K562 (cell line): Measurements from ENCODE around the gene ABCD3. TPM values are rescaled to one million over a fixed set of nuclear protein-coding genes. Genes with fewer than 3 reads are reported as not detected.
A peak's percentile ranks its signal among the peaks of the same experiment; 100 is the strongest.

Experiments
- ATAC-seq: fragments of 200-7000 bp; cut with Tn5 transposase; 3 replicates; pipeline ENCODE4 v1.9.1; 2020; ENCODE audit warnings: moderate library complexity
- BruUV-seq: library from RNA; stranded (reverse); fragments of 400-500 nt; replicated peaks from 2 replicates; lab custom pipeline; 2021; lab: Mats Ljungman, UMichigan
- CTCF ChIA-PET: fragments of 300-600 bp; formaldehyde crosslinking; extraction: SDS; loops from one replicate; lab custom pipeline; 2021; ENCODE audit warnings: low intra/inter-chr PET ratio; lab: Yijun Ruan, JAX
- POLR2A ChIA-PET: fragments of 300-600, 350-650 bp; sonication (Branson Sonifier 250); formaldehyde crosslinking; extraction: SDS; loops from one replicate; lab custom pipeline; 2021; ENCODE audit warnings: antibody characterized with exemption, inconsistent platforms; lab: Yijun Ruan, JAX
- DNase-seq, 4 experiments: peaks; one replicate each; pipeline versions ENCODE4 v3.0.0 to v3.0.0-alpha.2; 2011 to 2018; ENCODE audit warnings: low spot score in 3 of 4, mixed read lengths in 3 of 4; ENCODE audit errors: extremely low read depth in 1 of 4
- FAIRE-seq: peaks from 2 replicates; lab custom pipeline; 2011; peaks lifted over from hg19 to GRCh38; lab: Jason Lieb, UNC
- H2AFZ ChIP-seq: 2 replicates; pipeline ENCODE4 v1.6.0; 2011; ENCODE audit warnings: low read depth, low read length, control low read depth, inconsistent platforms
- H3K27ac ChIP-seq: fragments of 200-600 bp; 3 replicates; pipeline ENCODE4 v1.8.0; 2011; ENCODE audit warnings: low read depth, mild to moderate bottlenecking, control low read depth, inconsistent platforms, low read length, moderate library complexity, mixed read lengths; ENCODE audit errors: extremely low read depth
- H3K27me3 ChIP-seq, 2 experiments: fragments of 300-600 bp in 1 of 2; 2 replicates in 1 of 2; 3 replicates in 1 of 2; pipeline versions ENCODE4 v1.6.0 to v1.8.0; 2011; ENCODE audit warnings: inconsistent platforms in 2 of 2, low read length in 2 of 2, mild to moderate bottlenecking in 1 of 2, mixed read lengths in 1 of 2, moderate library complexity in 1 of 2; ENCODE audit not compliant: control insufficient read depth in 2 of 2, insufficient read depth in 2 of 2
- H3K36me3 ChIP-seq: fragments of 300-600 bp; 3 replicates; pipeline ENCODE4 v1.8.0; 2011; ENCODE audit warnings: mild to moderate bottlenecking, low read length, inconsistent platforms; ENCODE audit not compliant: control insufficient read depth, insufficient read depth
- H3K4me1 ChIP-seq, 2 experiments: fragments of 200-600 bp in 1 of 2; replicated peaks in 1 of 2; 2 replicates in 1 of 2; 3 replicates in 1 of 2; pipeline versions ENCODE4 v1.5.1 to v1.8.0; 2011; ENCODE audit warnings: inconsistent platforms in 2 of 2, low read length in 2 of 2, mild to moderate bottlenecking in 1 of 2, mixed read lengths in 1 of 2, moderate library complexity in 1 of 2; ENCODE audit not compliant: control insufficient read depth in 2 of 2, insufficient read depth in 2 of 2
- H3K4me2 ChIP-seq: 2 replicates; pipeline ENCODE4 v1.6.1; 2011; ENCODE audit warnings: low read length, control low read depth, inconsistent platforms, mixed read lengths; ENCODE audit not compliant: insufficient read depth
- H3K4me3 ChIP-seq: fragments of 200-600 bp; sonication (generic), shearing (Covaris generic); 2 replicates; pipeline ENCODE4 v1.5.1; 2016; ENCODE audit warnings: control low read depth, inconsistent platforms
- H3K79me2 ChIP-seq: fragments of 200-600 bp; 3 replicates; pipeline ENCODE4 v1.8.0; 2011; ENCODE audit warnings: low read length, inconsistent platforms; ENCODE audit not compliant: control insufficient read depth, insufficient read depth
- H3K9ac ChIP-seq, 2 experiments: 2 replicates each; pipeline versions ENCODE4 v1.6.0 to v1.6.1; 2011; ENCODE audit warnings: low read depth in 2 of 2, low read length in 2 of 2, control low read depth in 1 of 2, inconsistent platforms in 1 of 2, mild to moderate bottlenecking in 1 of 2, mixed read lengths in 1 of 2; ENCODE audit not compliant: insufficient read depth in 1 of 2
- H3K9me1 ChIP-seq: one replicate; pipeline ENCODE4 v1.6.0; 2011; ENCODE audit warnings: inconsistent platforms, mild to moderate bottlenecking, low read length, moderate library complexity; ENCODE audit not compliant: control insufficient read depth, insufficient read depth
- H3K9me3 ChIP-seq: replicated peaks from 2 replicates; pipeline ENCODE4 v1.5.1; 2011; ENCODE audit warnings: low read depth, low read length, inconsistent platforms; ENCODE audit not compliant: control insufficient read depth, insufficient read depth
- H4K20me1 ChIP-seq: replicated peaks from 2 replicates; pipeline ENCODE4 v1.6.1; 2011; ENCODE audit warnings: low read length, inconsistent platforms, mixed read lengths; ENCODE audit not compliant: control insufficient read depth, insufficient read depth
- DPF2 ChIP-seq: fragments of 450-650 bp; IDR thresholded peaks from 2 replicates; pipeline ENCODE4 v1.6.1; 2016
- FOSL1 ChIP-seq: fragments of 200-800 bp; sonication (Bioruptor generic); conservative IDR thresholded peaks from 2 replicates; pipeline ENCODE4 v1.6.1; 2016; ENCODE audit warnings: missing genetic modification characterization, missing compliant biosample characterization
- FOXP1 ChIP-seq: sonication (generic); formaldehyde crosslinking; IDR thresholded peaks from 2 replicates; pipeline ENCODE4 v1.8.0; 2022; ENCODE audit warnings: mild to moderate bottlenecking, missing genetic modification reagents
- GTF2E2 ChIP-seq: fragments of 200-800 bp; sonication (Bioruptor generic); IDR thresholded peaks from 2 replicates; pipeline ENCODE4 v1.6.1; 2016; ENCODE audit warnings: missing genetic modification characterization, missing compliant biosample characterization
- HMGN3 ChIP-seq: IDR thresholded peaks from 2 replicates; pipeline ENCODE4 v1.6.1; 2011; ENCODE audit warnings: borderline replicate concordance, low read depth, mild to moderate bottlenecking, mixed read lengths, low read length; ENCODE audit not compliant: insufficient read length; ENCODE audit errors: extremely low read depth
- MGA ChIP-seq: fragments of 450-650 bp; IDR thresholded peaks from 2 replicates; pipeline ENCODE4 v1.6.1; 2016; ENCODE audit warnings: mild to moderate bottlenecking, moderate library complexity
- PHF8 ChIP-seq: fragments of 200-600 bp; sonication (generic); IDR thresholded peaks from 2 replicates; pipeline ENCODE4 v1.6.1; 2012; ENCODE audit warnings: mixed run types, mild to moderate bottlenecking, inconsistent platforms, low read length, moderate library complexity, borderline replicate concordance
- WGBS: fragments of 100-300 bp; shearing (Covaris generic); methylation state at CpG from one replicate; pipeline ENCODE4 v1.1.6; 2016; ENCODE audit warnings: low coverage, mixed read lengths; ENCODE audit not compliant: insufficient coverage; ENCODE audit errors: missing lambda C conversion rate; 5-methylcytosine and 5-hydroxymethylcytosine counted together
- in situ Hi-C: fragments of 300-500 bp; cut with MboI; formaldehyde crosslinking; loops from 4 replicates; pipeline ENCODE4 v1.15.0; 2018; ENCODE audit warnings: inconsistent platforms, mixed read lengths
- intact Hi-C: fragments of 100-400 bp; cut with micrococcal nuclease; formaldehyde crosslinking; loops from 2 replicates; pipeline ENCODE4 v1.14.2; 2022
- polyA plus RNA-seq, 8 experiments: library from polyadenylated mRNA; depleted of rRNA in 4 of 8; stranded (reverse) in 5 of 8; unstranded in 3 of 8; fragments of >200 nt; fragmentation: Nextera tagmentation in 2 of 8; fragmentation: Illumina TruSeq in 1 of 8; extraction: Ambion mirVana in 2 of 8; extraction: Trizol in 1 of 8; gene quantifications; 2 replicates each; pipeline versions ENCODE4 v1.2.1 to v1.2.3, GENCODE V29; 2011 to 2014; ENCODE audit warnings: inconsistent platforms in 1 of 8, missing spikeins in 1 of 8
- total RNA-seq, 7 experiments: library from RNA; depleted of rRNA in 6 of 7; stranded (reverse); fragments of >200 nt in 6 of 7; fragmentation: Illumina TruSeq in 2 of 7; extraction: Trizol in 2 of 7; gene quantifications; 2 replicates each; pipeline versions ENCODE4 v1.2.1 to v1.2.3, GENCODE V29; 2011 to 2021; ENCODE audit warnings: low replicate concordance in 1 of 7

The ABCD3 gene
- total and polyA plus RNA-seq, 9 of the 15 experiments (the other 6 are each of a cell fraction or from before 2014, with no cell fraction given) = 11.0 to 30.7 (median 15.5) TPM

- 20% methylated on average over 26 of the region's 26 CpGs for WGBS
- Histone ChIP-seq H3K4me1 (peaks cover 3 to 13% of the 10 kb centered on the region in 2 experiments; a peak in 1 of 5 replicates), H3K9ac (peak overlapping the region in 1 of 2 experiments; percentile 56; a peak in 2 of 4 replicates), H3K4me2 (peak overlapping the region; percentile 47), H4K20me1 (peaks cover 4% of the 10 kb centered on the region; the same call in 1 of the 2 replicates), H3K9me3 (no peaks in the 10 kb centered on the region), H3K27me3 (peaks cover 16 to 41% of the 10 kb centered on the region in 2 experiments), H3K36me3 (no peaks in the 10 kb centered on the region), H3K79me2 (no peaks in the 10 kb centered on the region), H3K27ac (no peak overlapping the region), H3K9me1 (no peaks in the 10 kb centered on the region), H2AFZ (0 out of 2 replicates have a peak overlapping the region, but pooled peaks have one; percentile 18), H3K4me3 (peak overlapping the region; percentile 31; the same call in 1 of the 2 replicates)
- in situ Hi-C loops (no loop called here), intact Hi-C loops (no loop called here)
- ATAC-seq (no peak; the same call in 1 of the 3 replicates), FAIRE-seq (no peak), DNase-seq (no peak)
- ChIA-PET CTCF (no interaction called here), POLR2A (interaction anchor here (0.7 kb wide), 2 partner anchors 75 to 486 kb away, joined by 3 read pairs; no protein-coding TSS in a partner anchor)
- no TSS peak for BruUV-seq
- peak; percentile 14 for TF ChIP-seq HMGN3
- no peak for TF ChIP-seq GTF2E2
- 0 out of 2 replicates have a peak, but pooled peaks have one; percentile 11 for TF ChIP-seq PHF8
- peak; percentile 70; the same call in 1 of the 2 replicates for TF ChIP-seq FOSL1 (tag)
- TF ChIP-seq DPF2 = no peak
- no peak for TF ChIP-seq FOXP1 (CRISPR knock-in tag)
- no peak for TF ChIP-seq MGA
These were observed 124.1 kb downstream of the ABCD3 start for GRCh38 chr1:94542088-94542870.
